ENCODE results near the gene FAF2.
"Not testable (repeated sequence)": the region's sequence is repeated elsewhere in the genome, so short reads cannot be mapped to it uniquely, and the experiment has no call there.

FAF2 gene

GRCh38 chr5:176420086-176420485 is 28.1 kb upstream of the FAF2 start:
- no peak for DNase-seq

- DNase-seq: no peak
Measured at GRCh38 chr5:176420972-176421544, 27.1 kb upstream of the FAF2 start.

GRCh38 chr5:176424181-176424580 is 24.0 kb upstream of the FAF2 start:
- no peak for DNase-seq

GRCh38 chr5:176425138-176425537 is 23.0 kb upstream of the FAF2 start:
- no peak for DNase-seq

GRCh38 chr5:176425791-176426190 is 22.4 kb upstream of the FAF2 start:
- DNase-seq: no peak

- no peak for DNase-seq
Measured at GRCh38 chr5:176426876-176427275, 21.3 kb upstream of the FAF2 start.

GRCh38 chr5:176427971-176428370 is 20.2 kb upstream of the FAF2 start:
- DNase-seq: no peak

- no peak for DNase-seq
Measured at GRCh38 chr5:176429972-176430371, 18.2 kb upstream of the FAF2 start.

GRCh38 chr5:176432707-176433106 is 15.5 kb upstream of the FAF2 start:
- DNase-seq: no peak

- DNase-seq: no peak
Measured at GRCh38 chr5:176436656-176437055, 11.5 kb upstream of the FAF2 start.

GRCh38 chr5:176438959-176439757 is 9.0 kb upstream of the FAF2 start:
- DNase-seq: no peak

GRCh38 chr5:176440927-176441706 is 7.1 kb upstream of the FAF2 start:
- DNase-seq: no peak

- no peak for DNase-seq
Measured at GRCh38 chr5:176441921-176442323, 6.3 kb upstream of the FAF2 start.

- not testable (repeated sequence) for DNase-seq
Measured at GRCh38 chr5:176442911-176443310, 5.3 kb upstream of the FAF2 start.

- DNase-seq: no peak
Measured at GRCh38 chr5:176444742-176445141, 3.4 kb upstream of the FAF2 start.

GRCh38 chr5:176446028-176446665 is 2.0 kb upstream of the FAF2 start:
- DNase-seq: no peak

- DNase-seq: no peak
Measured at GRCh38 chr5:176446884-176447590, 1.1 kb upstream of the FAF2 start.

GRCh38 chr5:176447591-176447977 is 601 bp upstream of the FAF2 start:
- DNase-seq: no peak

GRCh38 chr5:176450077-176450476 is 1.9 kb downstream of the FAF2 start:
- no peak for DNase-seq

- no peak for DNase-seq
Measured at GRCh38 chr5:176454724-176455394, 6.7 kb downstream of the FAF2 start.

GRCh38 chr5:176458904-176459561 is 10.8 kb downstream of the FAF2 start:
- no peak for DNase-seq

- no peak for DNase-seq
Measured at GRCh38 chr5:176461349-176461748, 13.2 kb downstream of the FAF2 start.

All from activated T-cell treated with anti-CD3 and anti-CD28 coated beads for 4 hours (primary cell).